ENCODE measurements around the gene TBXAS1.

Gene TBXAS1

DNA sequence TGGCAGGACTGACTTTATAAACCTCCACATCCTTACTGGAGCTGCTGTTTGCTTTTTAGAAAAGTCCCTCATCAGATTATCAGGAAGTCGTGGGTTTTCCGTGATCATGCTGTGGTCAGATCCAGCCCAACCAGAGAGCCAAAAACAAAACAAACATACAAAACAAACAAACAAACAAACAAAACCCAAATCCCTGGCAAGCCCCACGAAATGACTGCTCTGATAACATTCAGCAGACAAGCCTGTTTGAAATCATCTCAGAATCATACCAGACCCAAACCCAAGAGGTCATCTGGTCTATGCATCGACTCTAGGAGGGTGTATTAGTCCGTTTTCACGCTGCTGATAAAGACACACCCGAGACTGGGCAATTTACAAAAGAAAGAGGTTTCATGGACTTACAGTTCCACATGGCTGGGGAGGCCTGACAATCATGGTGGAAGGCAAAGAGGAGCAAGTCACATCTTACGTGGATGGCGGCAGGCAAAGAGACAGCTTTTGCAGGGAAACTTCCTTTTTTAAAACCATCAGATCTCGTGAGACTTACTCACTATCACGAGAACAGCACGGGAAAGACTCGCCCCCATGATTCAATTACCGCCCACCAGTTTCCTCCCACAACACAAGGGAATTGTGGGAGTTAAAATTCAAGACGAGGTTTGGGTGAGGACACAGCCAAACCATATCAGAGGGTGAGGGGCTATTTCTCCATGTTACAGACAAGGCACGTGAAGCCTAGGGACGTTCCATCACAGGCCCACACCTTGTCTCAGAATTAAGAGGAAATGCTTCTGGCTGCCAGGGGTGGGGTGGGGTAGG lies 148.0 kb downstream of the TBXAS1 start:
- Histone ChIP-seq H2AFZ (ENCODE audit: low read length) (no peak overlapping the region), H3K4me1 (ENCODE audit: insufficient read depth, low read length, poor library complexity, severe bottlenecking) (peaks cover 12% of the 10 kb centered on the region), H3K9me3 (ENCODE audit: insufficient read depth, low read depth, low read length) (no peaks in the 10 kb centered on the region), H3K4me3 (ENCODE audit: low read length, poor library complexity, severe bottlenecking) (no peak overlapping the region), H3K79me2 (ENCODE audit: insufficient read depth, low read length) (no peaks in the 10 kb centered on the region), H3F3A (ENCODE audit: low read depth) (no peaks in the 10 kb centered on the region), H3K36me3 (ENCODE audit: insufficient read depth, low read length) (no peaks in the 10 kb centered on the region), H4K20me1 (ENCODE audit: insufficient read depth, low read length, poor library complexity, severe bottlenecking) (no peaks in the 10 kb centered on the region), H3K9me2 (replicated peaks; ENCODE audit: low read depth, low read length) (no peaks in the 10 kb centered on the region), H3K9ac (ENCODE audit: low read depth, low read length, poor library complexity, severe bottlenecking) (no peak overlapping the region), H3K27me3 (ENCODE audit: insufficient read depth, low read length, poor library complexity, severe bottlenecking) (no peaks in the 10 kb centered on the region), H3K4me2 (ENCODE audit: low read depth, low read length, poor library complexity, severe bottlenecking) (no peak overlapping the region)
- no peak for TF ChIP-seq EZH2phosphoT487 (IDR thresholded peaks at IDR 0.05; ENCODE audit: borderline replicate concordance)
- TF ChIP-seq, protein P1, sequence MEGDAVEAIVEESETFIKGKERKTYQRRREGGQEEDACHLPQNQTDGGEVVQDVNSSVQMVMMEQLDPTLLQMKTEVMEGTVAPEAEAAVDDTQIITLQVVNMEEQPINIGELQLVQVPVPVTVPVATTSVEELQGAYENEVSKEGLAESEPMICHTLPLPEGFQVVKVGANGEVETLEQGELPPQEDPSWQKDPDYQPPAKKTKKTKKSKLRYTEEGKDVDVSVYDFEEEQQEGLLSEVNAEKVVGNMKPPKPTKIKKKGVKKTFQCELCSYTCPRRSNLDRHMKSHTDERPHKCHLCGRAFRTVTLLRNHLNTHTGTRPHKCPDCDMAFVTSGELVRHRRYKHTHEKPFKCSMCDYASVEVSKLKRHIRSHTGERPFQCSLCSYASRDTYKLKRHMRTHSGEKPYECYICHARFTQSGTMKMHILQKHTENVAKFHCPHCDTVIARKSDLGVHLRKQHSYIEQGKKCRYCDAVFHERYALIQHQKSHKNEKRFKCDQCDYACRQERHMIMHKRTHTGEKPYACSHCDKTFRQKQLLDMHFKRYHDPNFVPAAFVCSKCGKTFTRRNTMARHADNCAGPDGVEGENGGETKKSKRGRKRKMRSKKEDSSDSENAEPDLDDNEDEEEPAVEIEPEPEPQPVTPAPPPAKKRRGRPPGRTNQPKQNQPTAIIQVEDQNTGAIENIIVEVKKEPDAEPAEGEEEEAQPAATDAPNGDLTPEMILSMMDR (conservative IDR thresholded peaks at IDR 0.05; ENCODE audit: low read length): no peak

DNA sequence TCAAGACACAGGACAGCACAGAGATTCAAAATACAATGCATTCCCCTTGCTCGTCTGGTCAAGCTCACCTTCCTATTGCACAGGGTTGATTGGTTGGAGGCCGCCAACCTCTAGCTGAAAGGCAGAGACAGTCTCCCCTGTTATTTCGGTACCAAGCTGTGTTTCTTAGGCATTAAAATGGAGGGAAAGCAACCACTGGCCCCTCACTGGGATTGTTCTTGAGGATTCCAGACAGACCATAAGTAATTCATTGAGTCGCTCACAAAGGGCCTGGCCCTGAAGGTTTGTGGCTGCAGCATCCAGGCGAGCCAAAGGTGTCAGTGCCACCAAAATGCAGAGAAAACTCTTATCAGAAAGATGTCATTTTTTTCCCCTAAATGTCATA lies 152.4 kb downstream of the TBXAS1 start:
- Histone ChIP-seq H3K9me2 (replicated peaks; ENCODE audit: low read depth, low read length) (no peaks in the 10 kb centered on the region), H3K4me1 (ENCODE audit: insufficient read depth, low read length, poor library complexity, severe bottlenecking) (peaks cover 12% of the 10 kb centered on the region), H2AFZ (ENCODE audit: low read length) (no peak overlapping the region), H3K27me3 (ENCODE audit: insufficient read depth, low read length, poor library complexity, severe bottlenecking) (no peaks in the 10 kb centered on the region), H3K9ac (ENCODE audit: low read depth, low read length, poor library complexity, severe bottlenecking) (no peak overlapping the region), H4K20me1 (ENCODE audit: insufficient read depth, low read length, poor library complexity, severe bottlenecking) (no peaks in the 10 kb centered on the region), H3K79me2 (ENCODE audit: insufficient read depth, low read length) (no peaks in the 10 kb centered on the region), H3K4me2 (ENCODE audit: low read depth, low read length, poor library complexity, severe bottlenecking) (no peak overlapping the region), H3K9me3 (ENCODE audit: insufficient read depth, low read depth, low read length) (no peaks in the 10 kb centered on the region), H3K36me3 (ENCODE audit: insufficient read depth, low read length) (no peaks in the 10 kb centered on the region), H3F3A (ENCODE audit: low read depth) (no peaks in the 10 kb centered on the region), H3K4me3 (ENCODE audit: low read length, poor library complexity, severe bottlenecking) (no peak overlapping the region)
- TF ChIP-seq, protein P1 (conservative IDR thresholded peaks at IDR 0.05; ENCODE audit: low read length): no peak
- no peak for TF ChIP-seq EZH2phosphoT487 (IDR thresholded peaks at IDR 0.05; ENCODE audit: borderline replicate concordance)

DNA sequence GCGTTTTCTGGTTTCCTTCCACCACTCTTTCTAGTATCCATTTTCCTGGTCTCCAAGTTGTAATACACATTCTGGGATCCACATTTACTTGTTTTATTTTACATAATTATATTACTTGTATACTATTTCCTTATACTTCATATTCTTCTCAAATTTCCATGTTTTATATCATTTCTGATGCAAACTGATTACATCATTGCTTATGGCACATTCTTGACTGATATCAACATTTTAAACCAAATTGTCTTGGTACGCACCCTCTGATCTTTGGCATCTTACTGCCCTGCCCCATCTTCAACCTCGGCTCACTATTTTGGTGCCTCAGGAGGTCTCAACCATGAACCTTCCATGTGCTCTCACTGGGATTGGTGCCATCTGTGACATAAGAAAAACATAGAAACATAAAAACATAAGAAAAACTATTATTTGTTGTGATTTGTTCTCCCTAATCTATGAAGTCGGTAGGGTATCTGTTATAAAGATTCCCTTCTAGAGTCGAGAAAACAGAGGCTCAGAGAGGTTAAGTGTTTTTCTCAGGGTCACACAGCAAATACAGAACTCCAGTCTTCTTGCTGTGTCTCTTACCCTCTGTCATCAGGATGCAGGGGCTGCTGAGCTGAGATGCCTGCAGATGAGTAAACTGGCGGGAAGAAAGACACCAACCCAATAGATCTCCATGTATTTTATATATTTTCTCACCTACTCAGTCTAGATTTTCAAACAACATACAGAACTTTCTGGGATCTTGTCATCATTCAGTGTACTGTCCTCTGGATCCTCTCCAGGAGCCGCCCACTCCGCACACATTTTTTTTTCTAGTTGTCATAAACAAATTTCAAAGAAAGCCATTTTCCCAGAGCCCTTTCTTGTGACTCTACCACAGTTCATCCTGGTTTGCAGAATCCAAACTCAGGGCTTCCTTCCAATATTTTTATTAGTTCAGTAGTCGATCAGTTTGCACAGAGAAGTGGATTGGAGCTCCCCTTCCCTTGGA lies 154.2 kb downstream of the TBXAS1 start:
- no peak for TF ChIP-seq EZH2phosphoT487 (IDR thresholded peaks at IDR 0.05; ENCODE audit: borderline replicate concordance)
- TF ChIP-seq, protein P1 (conservative IDR thresholded peaks at IDR 0.05; ENCODE audit: low read length): no peak
- no peaks in the 10 kb centered on the region for H3K36me3 ChIP-seq (ENCODE audit: insufficient read depth, low read length)
- H3K4me2 ChIP-seq (ENCODE audit: low read depth, low read length, poor library complexity, severe bottlenecking): no peak overlapping the region
- H3K9me3 ChIP-seq (ENCODE audit: insufficient read depth, low read depth, low read length): no peaks in the 10 kb centered on the region
- no peak overlapping the region for H2AFZ ChIP-seq (ENCODE audit: low read length)
- no peaks in the 10 kb centered on the region for H3K79me2 ChIP-seq (ENCODE audit: insufficient read depth, low read length)
- no peak overlapping the region for H3K9ac ChIP-seq (ENCODE audit: low read depth, low read length, poor library complexity, severe bottlenecking)
- peaks cover 12% of the 10 kb centered on the region for H3K4me1 ChIP-seq (ENCODE audit: insufficient read depth, low read length, poor library complexity, severe bottlenecking)
- H3K27me3 ChIP-seq (ENCODE audit: insufficient read depth, low read length, poor library complexity, severe bottlenecking): no peaks in the 10 kb centered on the region
- H4K20me1 ChIP-seq (ENCODE audit: insufficient read depth, low read length, poor library complexity, severe bottlenecking): no peaks in the 10 kb centered on the region
- no peak overlapping the region for H3K4me3 ChIP-seq (ENCODE audit: low read length, poor library complexity, severe bottlenecking)
- no peaks in the 10 kb centered on the region for H3F3A ChIP-seq (ENCODE audit: low read depth)
- no peaks in the 10 kb centered on the region for H3K9me2 ChIP-seq (replicated peaks; ENCODE audit: low read depth, low read length)

Data from Loucy (cell line).